Sigmoid colon (tissue), 4 donors: ENCODE measurements around the gene BCAR3.

Experiments
- EP300 ChIP-seq, 4 donors: sonication (generic); formaldehyde crosslinking; IDR thresholded peaks; one replicate each; pipeline ENCODE4 v1.6.1; 2017; ENCODE audit warnings: antibody characterized with exemption in 4 of 4
- POLR2A ChIP-seq, 2 donors: fragments of 450-650 bp; IDR thresholded peaks; one replicate each; pipeline ENCODE4 v1.6.1; 2016; ENCODE audit warnings: antibody characterized with exemption in 2 of 2, mild to moderate bottlenecking in 2 of 2, moderate library complexity in 2 of 2
- TF ChIP-seq, protein P1 (sequence below), 4 experiments: fragments of 450-650 bp in 3 of 4; fragments of 200-600 bp in 1 of 4; IDR thresholded peaks; one replicate each; pipeline ENCODE4 v1.5.1; 2016 to 2019; ENCODE audit warnings: antibody characterized with exemption in 4 of 4, mild to moderate bottlenecking in 3 of 4, moderate library complexity in 2 of 4

DNA sequence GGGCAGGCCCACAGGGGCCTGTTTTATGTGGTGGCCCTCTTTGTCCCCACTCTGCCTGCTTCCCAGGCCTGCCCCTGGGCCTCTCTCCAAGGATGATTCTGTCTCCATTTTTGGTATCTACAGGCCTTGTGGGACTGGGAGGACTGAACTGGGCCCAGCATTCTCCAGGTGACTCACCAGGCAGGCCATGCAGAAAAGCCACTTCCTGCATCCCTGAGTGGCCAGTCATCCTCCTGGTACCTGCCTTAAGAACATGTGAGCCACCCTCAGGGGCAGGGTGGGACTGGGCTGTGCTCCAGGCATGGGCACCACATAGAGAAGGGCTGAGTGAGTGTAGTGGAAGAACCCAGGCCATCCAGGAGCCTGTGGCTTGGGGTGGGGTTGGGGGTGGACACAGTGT, 20.0 kb upstream of the BCAR3 start:
- TF ChIP-seq, protein P1, sequence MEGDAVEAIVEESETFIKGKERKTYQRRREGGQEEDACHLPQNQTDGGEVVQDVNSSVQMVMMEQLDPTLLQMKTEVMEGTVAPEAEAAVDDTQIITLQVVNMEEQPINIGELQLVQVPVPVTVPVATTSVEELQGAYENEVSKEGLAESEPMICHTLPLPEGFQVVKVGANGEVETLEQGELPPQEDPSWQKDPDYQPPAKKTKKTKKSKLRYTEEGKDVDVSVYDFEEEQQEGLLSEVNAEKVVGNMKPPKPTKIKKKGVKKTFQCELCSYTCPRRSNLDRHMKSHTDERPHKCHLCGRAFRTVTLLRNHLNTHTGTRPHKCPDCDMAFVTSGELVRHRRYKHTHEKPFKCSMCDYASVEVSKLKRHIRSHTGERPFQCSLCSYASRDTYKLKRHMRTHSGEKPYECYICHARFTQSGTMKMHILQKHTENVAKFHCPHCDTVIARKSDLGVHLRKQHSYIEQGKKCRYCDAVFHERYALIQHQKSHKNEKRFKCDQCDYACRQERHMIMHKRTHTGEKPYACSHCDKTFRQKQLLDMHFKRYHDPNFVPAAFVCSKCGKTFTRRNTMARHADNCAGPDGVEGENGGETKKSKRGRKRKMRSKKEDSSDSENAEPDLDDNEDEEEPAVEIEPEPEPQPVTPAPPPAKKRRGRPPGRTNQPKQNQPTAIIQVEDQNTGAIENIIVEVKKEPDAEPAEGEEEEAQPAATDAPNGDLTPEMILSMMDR (IDR thresholded peaks at IDR 0.05): no peak
- no peak for TF ChIP-seq EP300 (IDR thresholded peaks at IDR 0.05)
- TF ChIP-seq POLR2A (IDR thresholded peaks at IDR 0.05): no peak
